HCT116 (cell line): ENCODE measurements around the gene CLDN9. TPM values are rescaled to one million over a fixed set of nuclear protein-coding genes. Genes with fewer than 3 reads are reported as not detected.

Source experiments
- ATAC-seq: fragments of 200-7000 bp; cut with Tn5 transposase; 2 replicates; pipeline ENCODE4 v1.9.1; 2020; ENCODE audit warnings: mild to moderate bottlenecking, moderate library complexity
- BruUV-seq: library from RNA; stranded (reverse); fragments of 400-500 nt; replicated peaks from 2 replicates; lab custom pipeline; 2021; lab: Mats Ljungman, UMichigan
- CTCF ChIA-PET: fragments of 300-600 bp; sonication (Branson Sonifier 250); formaldehyde crosslinking; loops from one replicate; lab custom pipeline; 2021; ENCODE audit warnings: antibody characterized with exemption; lab: Charles Lee
- POLR2A ChIA-PET: fragments of 300-600, 350-600 bp; sonication (Branson Sonifier 250); formaldehyde crosslinking; loops from one replicate; lab custom pipeline; 2021; ENCODE audit warnings: antibody characterized with exemption; lab: Charles Lee
- RAD21 ChIA-PET, 2 experiments: fragments of 300-600 bp; sonication (Branson Sonifier 250); formaldehyde crosslinking; loops; one replicate each; lab custom pipeline; 2023; ENCODE audit warnings: low total read pairs in 2 of 2; ENCODE audit not compliant: uncharacterized antibody in 2 of 2, unreplicated experiment in 2 of 2, low non-redundant PET in 1 of 2; lab: Charles Lee
- DNase-seq: peaks from one replicate; pipeline ENCODE4 v3.0.0-alpha.2; 2010; ENCODE audit warnings: low read depth, low spot score
- H2AFZ ChIP-seq: fragments of 200-600 bp; shearing (Covaris generic), sonication (generic); 2 replicates; pipeline ENCODE4 v1.6.1; 2017; ENCODE audit warnings: low read depth, mixed run types, mixed read lengths, antibody characterized with exemption, low read length; ENCODE audit not compliant: poor library complexity, severe bottlenecking
- H3K27ac ChIP-seq: 2 replicates; pipeline ENCODE4 v1.5.1; 2012; ENCODE audit warnings: low read depth, low read length
- H3K27me3 ChIP-seq: fragments of 200-600 bp; sonication (generic); 2 replicates; pipeline ENCODE4 v1.6.1; 2016; ENCODE audit warnings: mixed run types, low read length, mixed read lengths; ENCODE audit not compliant: insufficient read depth
- H3K36me3 ChIP-seq, 2 experiments: fragments of 200-500 bp in 1 of 2; fragments of 200-600 bp in 1 of 2; sonication (Bioruptor generic) in 1 of 2; sonication (generic) in 1 of 2; 2 replicates each; pipeline versions ENCODE4 v1.5.1 to v1.6.1; 2014 to 2016; ENCODE audit warnings: low read length in 2 of 2, inconsistent platforms in 1 of 2, mixed read lengths in 1 of 2, mixed run types in 1 of 2; ENCODE audit not compliant: insufficient read depth in 2 of 2, control insufficient read depth in 1 of 2
- H3K4me1 ChIP-seq, 2 experiments: fragments of 200-600 bp in 1 of 2; sonication (generic) in 1 of 2; 2 replicates each; pipeline versions ENCODE4 v1.5.1 to v1.6.1; 2012 to 2017; ENCODE audit warnings: low read length in 2 of 2, inconsistent platforms in 1 of 2, mild to moderate bottlenecking in 1 of 2, mixed read lengths in 1 of 2, mixed run types in 1 of 2, moderate library complexity in 1 of 2; ENCODE audit not compliant: insufficient read depth in 2 of 2, control insufficient read depth in 1 of 2
- H3K4me2 ChIP-seq: fragments of 200-600 bp; sonication (generic); 2 replicates; pipeline ENCODE4 v1.6.1; 2017; ENCODE audit warnings: mixed run types, low read length, mixed read lengths
- H3K4me3 ChIP-seq, 2 experiments: fragments of 200-600 bp in 1 of 2; sonication (generic) in 1 of 2; replicated peaks in 1 of 2; 2 replicates each; pipeline ENCODE4 v1.5.1; 2011 to 2016; ENCODE audit warnings: low read length in 2 of 2, control low read depth in 1 of 2, low read depth in 1 of 2, mild to moderate bottlenecking in 1 of 2, mixed read lengths in 1 of 2, mixed run types in 1 of 2
- H3K79me2 ChIP-seq: fragments of 200-600 bp; sonication (generic); 2 replicates; pipeline ENCODE4 v1.6.1; 2017; ENCODE audit warnings: mild to moderate bottlenecking, mixed run types, low read length, moderate library complexity, mixed read lengths; ENCODE audit not compliant: insufficient read depth
- H3K9ac ChIP-seq: fragments of 200-600 bp; sonication (generic); 2 replicates; pipeline ENCODE4 v1.6.1; 2016; ENCODE audit warnings: low read length, mixed read lengths
- H3K9me2 ChIP-seq: fragments of 200-600 bp; sonication (generic), shearing (Covaris generic); 2 replicates; pipeline ENCODE4 v1.6.1; 2017; ENCODE audit warnings: mixed run types, mild to moderate bottlenecking, moderate library complexity; ENCODE audit not compliant: insufficient read depth
- H3K9me3 ChIP-seq, 2 experiments: fragments of 200-500 bp in 1 of 2; fragments of 200-600 bp in 1 of 2; sonication (Bioruptor generic) in 1 of 2; sonication (generic) in 1 of 2; 2 replicates each; pipeline ENCODE4 v1.6.1; 2014 to 2017; ENCODE audit warnings: low read length in 2 of 2, mixed read lengths in 2 of 2, inconsistent platforms in 1 of 2, low read depth in 1 of 2, mild to moderate bottlenecking in 1 of 2, mixed run types in 1 of 2, moderate library complexity in 1 of 2; ENCODE audit not compliant: control insufficient read depth in 1 of 2, insufficient read depth in 1 of 2
- H4K20me1 ChIP-seq: fragments of 200-600 bp; sonication (generic), shearing (Covaris generic); 2 replicates; pipeline ENCODE4 v1.6.1; 2017; ENCODE audit warnings: mixed run types, mild to moderate bottlenecking, moderate library complexity; ENCODE audit not compliant: insufficient read depth
- CBX3 ChIP-seq: IDR thresholded peaks from 2 replicates; pipeline ENCODE4 v1.6.1; 2012; ENCODE audit warnings: low read depth
- CEBPB ChIP-seq: IDR thresholded peaks from 2 replicates; pipeline ENCODE4 v1.6.1; 2012; ENCODE audit warnings: low read depth
- CTCF ChIP-seq, 3 experiments: fragments of 200-600 bp in 1 of 3; sonication (generic) in 1 of 3; IDR thresholded peaks in 2 of 3; conservative IDR thresholded peaks in 1 of 3; 2 replicates each; pipeline ENCODE4 v1.5.1; 2012 to 2017; ENCODE audit warnings: low read depth in 2 of 3, low read length in 2 of 3, antibody characterized with exemption in 1 of 3, borderline replicate concordance in 1 of 3, control low read depth in 1 of 3, mild to moderate bottlenecking in 1 of 3, mixed read lengths in 1 of 3, mixed run types in 1 of 3, moderate library complexity in 1 of 3; ENCODE audit not compliant: insufficient read depth in 1 of 3
- EGR1 ChIP-seq: IDR thresholded peaks from 2 replicates; pipeline ENCODE4 v1.6.1; 2012; ENCODE audit warnings: low read depth
- ELF1 ChIP-seq: IDR thresholded peaks from 2 replicates; pipeline ENCODE4 v1.6.1; 2012; ENCODE audit warnings: low read depth, borderline replicate concordance
- EZH2 ChIP-seq: fragments of 200-600 bp; sonication (generic); IDR thresholded peaks from 2 replicates; pipeline ENCODE4 v1.6.1; 2017; ENCODE audit warnings: antibody characterized with exemption, mixed run types
- EZH2phosphoT487 ChIP-seq: fragments of 200-600 bp; IDR thresholded peaks from 2 replicates; pipeline ENCODE4 v1.6.1; 2018; ENCODE audit warnings: antibody characterized with exemption, borderline replicate concordance
- FOSL1 ChIP-seq: IDR thresholded peaks from 2 replicates; pipeline ENCODE4 v1.6.1; 2012; ENCODE audit warnings: low read depth
- JUND ChIP-seq: IDR thresholded peaks from 2 replicates; pipeline ENCODE4 v1.6.1; 2012
- MAX ChIP-seq: IDR thresholded peaks from 2 replicates; pipeline ENCODE4 v1.6.1; 2012
- POLR2AphosphoS5 ChIP-seq: IDR thresholded peaks from 2 replicates; pipeline ENCODE4 v1.6.1; 2011; ENCODE audit warnings: mild to moderate bottlenecking, low read depth, low read length, moderate library complexity
- REST ChIP-seq: IDR thresholded peaks from 2 replicates; pipeline ENCODE4 v1.6.1; 2012; ENCODE audit warnings: low read depth
- SIN3A ChIP-seq: IDR thresholded peaks from 2 replicates; pipeline ENCODE4 v1.6.1; 2012; ENCODE audit warnings: low read depth
- SP1 ChIP-seq: IDR thresholded peaks from 2 replicates; pipeline ENCODE4 v1.6.1; 2012; ENCODE audit warnings: low read depth
- SRF ChIP-seq: IDR thresholded peaks from 2 replicates; pipeline ENCODE4 v1.6.1; 2012; ENCODE audit warnings: low read depth
- ZFX ChIP-seq: fragments of 450-650 bp; IDR thresholded peaks from 2 replicates; pipeline ENCODE4 v1.6.1; 2017
- ZNF274 ChIP-seq: fragments of 200-500 bp; sonication (Bioruptor generic); IDR thresholded peaks from 2 replicates; pipeline ENCODE4 v1.6.1; 2014; ENCODE audit warnings: mild to moderate bottlenecking, low read depth, low read length, inconsistent platforms
- intact Hi-C: fragments of 100-400 bp; cut with micrococcal nuclease; formaldehyde crosslinking; loops from 2 replicates; pipeline ENCODE4 v1.10.0; 2022
- total RNA-seq: library from RNA; stranded (reverse); gene quantifications from one replicate; pipeline ENCODE4 v1.2.1, GENCODE V29; 2021; ENCODE audit not compliant: unreplicated experiment

CLDN9 gene
- total RNA-seq, 1 experiment from 2014 or later: 0.76 TPM

GRCh38 chr16:2970563-2970962 is 42.2 kb upstream of the CLDN9 start:
- Histone ChIP-seq H3K9me2 (no peaks in the 10 kb centered on the region), H3K4me3 (peak overlapping the region; percentile 66 to 79), H2AFZ (no peak overlapping the region), H4K20me1 (peaks cover 6% of the 10 kb centered on the region; the same call in 1 of the 2 replicates), H3K9ac (peak overlapping the region; percentile 91), H3K79me2 (peaks cover 39% of the 10 kb centered on the region), H3K36me3 (peaks cover 5 to 17% of the 10 kb centered on the region in 2 experiments; a peak in 3 of 4 replicates), H3K9me3 (no peaks in the 10 kb centered on the region), H3K4me1 (peaks cover 16 to 43% of the 10 kb centered on the region in 2 experiments), H3K27me3 (no peaks in the 10 kb centered on the region), H3K4me2 (peak overlapping the region; percentile 89), H3K27ac (peak overlapping the region; percentile 95)
- ChIA-PET CTCF (interaction anchor here (0.6 to 1.3 kb wide), 3 partner anchors 8 to 57 kb away, joined by 3 to 6 read pairs (median 4); no protein-coding TSS in a partner anchor), POLR2A (interaction anchor here (1.0 to 2.4 kb wide), 3 partner anchors 10 to 50 kb away, joined by 3 to 12 read pairs (median 10); partner anchors contain the start of genes PKMYT1 and TNFRSF12A), RAD21 (no interaction called here)
- intact Hi-C loops: no loop called here
- ATAC-seq (no peak), DNase-seq (no peak)
- no peak for TF ChIP-seq SIN3A
- TF ChIP-seq EZH2phosphoT487: no peak
- no peak for TF ChIP-seq JUND
- TF ChIP-seq SP1: no peak
- no peak for TF ChIP-seq MAX
- TF ChIP-seq REST: no peak
- no peak for TF ChIP-seq ZFX
- TF ChIP-seq EZH2: no peak
- TF ChIP-seq CTCF (IDR thresholded peaks at IDR 0.05 in 2 of 3, conservative IDR thresholded peaks at IDR 0.05 in 1 of 3; ENCODE audit: borderline replicate concordance in 1 of 3, insufficient read depth in 1 of 3, low read depth in 2 of 3, low read length in 2 of 3): no peak
- TF ChIP-seq CEBPB: no peak
- TF ChIP-seq ZNF274: no peak
- TF ChIP-seq SRF: no peak
- no peak for TF ChIP-seq POLR2AphosphoS5
- no peak for TF ChIP-seq EGR1
- TF ChIP-seq CBX3: no peak
- TF ChIP-seq FOSL1: no peak
- TF ChIP-seq ELF1: no peak
- BruUV-seq: TSS peak; percentile 42
